HG02852 (cell line): ENCODE results near the gene DUS3L.
"Not testable (repeated sequence)": the region's sequence is repeated elsewhere in the genome, so short reads cannot be mapped to it uniquely, and the experiment has no call there.

ENCODE experiments used
- ATAC-seq: cut with Tn5 transposase; IDR thresholded peaks from one replicate; pipeline ENCODE4 v1.9.1; 2021; ENCODE audit warnings: mild to moderate bottlenecking, moderate library complexity; ENCODE audit not compliant: unreplicated experiment

Gene DUS3L

DNA sequence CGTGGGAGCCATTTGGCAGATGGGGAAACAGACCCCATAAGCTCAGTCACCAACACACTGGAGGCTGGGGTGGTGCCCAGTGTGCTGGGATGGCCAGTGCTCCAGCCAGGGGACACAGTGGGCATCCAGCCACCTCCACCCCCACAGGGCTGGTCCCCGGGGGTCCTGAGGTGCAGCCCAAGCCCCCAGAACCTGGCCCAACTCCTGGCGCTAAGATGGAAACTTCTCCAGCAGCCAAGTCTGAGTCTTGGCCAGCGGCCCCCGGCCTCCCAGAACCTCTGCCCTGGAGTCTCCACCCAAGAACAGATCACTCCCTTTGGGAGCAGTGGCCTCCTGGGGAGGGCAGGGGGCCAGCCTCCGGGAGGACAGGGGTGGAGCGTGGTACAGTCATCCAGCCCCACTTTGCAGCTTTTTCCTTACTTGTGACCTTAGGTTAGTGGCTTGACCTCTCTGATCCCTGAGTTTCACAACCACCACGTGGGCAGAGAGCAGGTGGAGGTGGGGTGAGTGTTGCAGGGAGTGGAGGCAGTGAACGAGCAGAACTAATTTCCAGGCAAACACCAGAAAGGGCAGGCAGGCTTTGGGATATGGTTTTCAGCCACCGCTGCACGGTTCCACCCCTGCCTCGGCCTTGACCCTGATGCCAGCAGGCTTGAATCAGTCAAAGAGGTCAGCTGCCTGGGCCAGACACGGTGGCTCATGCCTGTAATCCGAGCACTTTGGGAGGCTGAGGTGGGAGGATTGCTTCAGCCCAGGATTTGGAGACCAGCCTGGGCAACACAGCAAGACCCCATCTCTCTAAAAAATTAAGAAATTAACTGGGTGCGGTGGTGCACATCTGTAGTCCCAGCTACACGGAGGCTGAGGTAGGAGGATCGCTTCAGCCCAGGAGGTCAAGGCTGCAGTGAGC lies 9.7 kb upstream of the DUS3L start:
- no peak for ATAC-seq

DNA sequence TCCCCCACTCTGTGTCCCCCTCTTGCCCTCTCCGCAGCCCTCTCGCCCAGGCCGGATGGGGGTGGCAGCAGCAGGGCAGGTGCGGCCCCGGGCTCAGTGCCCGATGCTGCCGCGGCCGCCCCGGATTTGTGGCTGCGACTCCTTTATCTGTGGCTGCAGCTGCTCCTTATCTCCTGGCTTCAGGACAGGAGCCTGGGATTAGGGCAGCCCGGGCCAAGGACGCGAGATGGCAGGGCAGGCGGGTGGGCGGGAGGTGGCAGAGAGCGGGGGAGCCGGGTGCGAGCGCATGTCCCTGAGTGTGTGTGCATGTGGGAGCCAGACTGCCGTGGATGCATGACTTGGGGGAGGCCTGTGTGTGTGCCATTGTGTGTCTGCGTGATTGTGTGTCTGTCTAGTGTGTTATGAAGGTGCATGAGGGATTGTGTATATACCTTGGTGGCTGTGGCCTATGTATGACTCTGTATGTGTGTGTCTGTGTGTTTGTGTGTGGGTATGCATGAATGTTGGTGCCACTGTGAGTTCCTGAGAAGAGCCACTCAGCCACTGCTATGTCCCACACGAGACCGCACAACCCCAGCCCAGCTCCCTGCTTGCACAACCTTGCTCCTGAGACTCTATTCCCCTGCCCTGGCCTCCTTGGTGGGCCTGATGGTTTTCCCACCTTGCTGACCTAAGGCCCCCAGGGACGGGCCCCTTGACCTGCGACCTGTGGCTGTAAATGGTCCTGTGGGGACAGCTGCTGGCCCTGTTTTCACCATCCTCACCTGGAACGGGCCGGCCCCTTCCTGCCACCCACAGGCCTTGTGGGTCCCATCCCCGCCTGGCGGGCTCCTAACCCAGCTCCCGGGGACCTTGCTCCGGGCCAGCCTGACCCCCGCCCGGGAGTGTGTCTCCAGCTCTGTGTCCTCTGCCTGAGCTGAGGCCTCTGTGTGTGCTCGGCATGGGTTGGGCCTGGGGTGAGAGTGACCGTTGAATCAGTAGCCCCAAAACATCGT lies 8.6 kb upstream of the DUS3L start:
- no peak for ATAC-seq

DNA sequence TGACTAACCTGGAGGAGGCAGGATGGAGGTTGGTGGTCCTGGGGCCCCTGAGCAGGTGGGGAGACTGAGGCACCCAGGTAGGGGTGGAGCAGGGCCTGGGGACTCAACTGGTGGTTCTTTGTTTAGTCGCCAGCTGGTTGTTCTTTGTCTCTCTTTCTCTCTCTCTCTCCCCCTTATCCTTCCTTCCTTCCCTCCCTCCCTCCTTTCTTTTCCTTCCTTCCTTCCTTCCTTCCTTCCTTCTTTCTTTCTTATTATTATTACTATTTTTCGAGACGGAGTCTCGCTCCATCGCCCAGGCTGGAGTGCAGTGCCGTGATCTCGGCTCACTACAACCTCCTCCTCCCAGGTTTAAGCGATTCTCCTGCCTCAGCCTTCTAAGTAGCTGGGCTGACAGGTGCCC lies 7.3 kb upstream of the DUS3L start:
- ATAC-seq: no peak

DNA sequence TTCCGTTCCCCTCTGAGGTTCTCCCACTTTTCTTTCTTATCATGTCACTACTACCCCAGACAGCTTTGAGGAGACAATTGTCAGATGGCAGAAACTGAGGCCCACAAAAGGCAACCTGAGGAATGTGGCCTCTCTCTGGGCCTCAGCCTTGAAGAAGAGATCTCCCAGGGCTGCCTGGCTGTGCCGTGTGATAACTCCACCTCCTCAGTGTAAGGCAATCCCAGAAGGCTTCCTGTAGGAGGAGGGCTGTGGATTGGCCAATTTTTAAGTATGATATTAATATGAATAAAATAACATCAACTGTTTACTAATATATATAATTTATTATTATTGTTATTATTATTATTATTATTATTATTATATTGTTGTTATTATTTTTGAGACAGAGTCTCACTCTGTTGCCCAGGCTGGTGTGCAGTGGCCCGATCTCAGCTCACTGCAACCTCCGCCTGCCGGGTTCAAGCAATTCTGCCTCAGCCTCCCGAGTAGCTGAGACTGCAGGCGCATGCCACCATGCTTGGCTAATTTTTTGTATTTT lies 4.5 kb upstream of the DUS3L start:
- ATAC-seq: no peak

DNA sequence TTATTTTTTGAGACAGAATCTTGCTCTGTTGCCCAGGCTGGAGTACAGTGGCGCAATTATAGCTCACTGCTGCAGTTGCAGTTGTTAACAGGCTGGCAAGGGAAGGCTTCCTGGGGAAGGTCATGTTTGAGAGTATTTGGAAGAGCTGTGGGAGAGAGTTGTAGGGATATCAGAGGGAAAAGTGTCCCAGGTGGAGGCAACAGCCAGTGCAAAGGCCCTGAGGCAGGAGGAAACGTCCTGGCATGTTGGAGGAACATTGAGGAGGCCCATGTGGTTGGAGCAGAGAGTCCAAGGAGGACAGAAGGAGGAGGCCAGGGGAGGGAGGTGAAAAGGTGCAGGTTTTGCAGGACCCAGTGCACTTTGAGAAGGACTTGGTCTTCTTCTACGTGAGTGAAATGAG lies 2.2 kb upstream of the DUS3L start:
- no peak for ATAC-seq

DNA sequence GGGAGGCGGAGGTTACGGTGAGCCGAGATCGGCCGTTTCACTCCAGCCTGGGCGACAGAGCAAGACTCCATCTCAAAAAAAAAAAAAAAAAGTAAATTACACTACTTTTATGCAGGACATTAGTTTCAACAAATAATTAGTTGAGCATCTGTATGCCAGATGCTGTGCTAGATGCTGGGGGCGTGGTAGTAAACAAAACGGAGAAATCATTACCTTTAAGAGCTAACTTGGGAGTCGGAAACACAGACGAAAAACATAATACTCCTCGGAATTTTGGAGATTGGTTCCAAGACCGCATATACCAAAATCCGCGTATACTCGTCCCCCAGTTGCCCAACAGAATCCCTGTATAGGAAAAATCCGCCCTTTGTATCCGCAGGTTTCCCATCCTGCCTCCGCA lies 1.3 kb upstream of the DUS3L start:
- ATAC-seq: no peak

DNA sequence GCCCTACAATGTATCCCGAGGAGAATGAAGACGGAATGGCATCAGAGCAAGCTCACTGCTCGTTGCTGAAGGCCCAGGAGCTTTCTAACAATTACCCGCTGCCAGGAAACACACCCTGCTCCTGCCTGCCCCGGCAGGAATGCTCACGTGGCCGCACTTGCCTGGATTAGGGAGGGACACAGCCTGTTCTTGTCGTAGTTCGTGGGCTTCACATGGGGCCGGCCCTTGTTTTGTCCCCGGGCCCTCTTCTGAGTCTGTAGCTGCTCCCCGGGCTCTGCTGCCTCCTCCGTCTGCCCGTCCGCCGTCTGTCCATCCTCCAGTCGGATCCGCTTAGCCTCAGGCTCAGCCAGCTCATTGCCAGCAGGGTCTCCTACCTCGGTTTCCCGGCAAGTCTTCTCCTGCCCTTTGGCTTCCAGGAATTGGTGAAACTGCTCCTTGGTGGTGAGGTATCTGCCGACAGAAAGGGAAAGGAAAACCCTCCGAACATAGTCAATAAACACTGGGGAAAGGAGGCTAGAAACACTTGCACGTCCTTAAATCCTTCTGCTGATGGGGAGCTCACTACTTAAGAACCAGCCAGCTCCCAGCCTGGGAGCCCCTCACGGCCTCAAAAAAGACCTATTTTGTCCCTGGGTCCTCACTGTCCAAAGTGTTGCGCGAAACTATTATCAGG lies 941 bp downstream of the DUS3L start:
- ATAC-seq: no peak

DNA sequence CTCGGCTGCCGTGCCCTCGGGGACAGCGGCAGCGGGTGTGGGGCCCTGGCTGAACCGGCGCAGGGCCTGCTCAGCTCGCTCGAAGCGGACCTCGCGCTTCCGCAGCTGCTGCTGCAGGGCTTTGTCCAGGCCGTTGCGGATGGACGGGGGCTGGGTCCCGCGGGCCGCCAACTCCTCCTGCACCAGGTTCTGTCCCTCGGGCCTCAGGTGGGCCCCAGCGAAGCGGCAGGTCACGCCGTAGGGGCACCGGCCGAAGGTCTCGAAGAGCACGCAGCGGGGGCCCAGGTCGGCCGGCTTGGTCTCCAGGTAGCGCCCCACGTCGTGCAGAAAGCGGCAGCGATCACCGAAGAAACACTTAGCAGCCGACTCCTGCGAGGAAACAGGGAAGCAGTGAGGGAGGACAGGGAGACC lies 1.6 kb downstream of the DUS3L start:
- ATAC-seq: no peak

DNA sequence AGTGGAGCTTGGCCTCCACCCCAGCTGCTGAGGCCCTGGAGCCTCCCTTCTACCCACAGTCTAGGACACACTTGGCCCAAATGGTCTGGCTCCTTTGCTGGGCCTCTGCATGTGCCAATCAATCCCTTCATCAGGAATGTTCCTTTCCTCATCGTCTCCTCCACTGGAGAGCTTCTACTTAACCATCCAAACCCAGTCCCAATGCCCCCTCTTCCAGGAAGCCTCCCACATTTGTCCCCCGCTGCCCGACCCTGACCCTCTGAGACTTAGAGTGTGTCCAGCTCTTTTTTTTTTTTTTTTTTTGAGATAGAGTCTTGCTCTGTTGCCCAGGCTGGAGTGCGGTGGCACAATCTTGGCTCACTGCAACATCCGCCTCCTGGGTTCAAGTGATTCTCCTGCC lies 2.5 kb downstream of the DUS3L start:
- no peak for ATAC-seq

DNA sequence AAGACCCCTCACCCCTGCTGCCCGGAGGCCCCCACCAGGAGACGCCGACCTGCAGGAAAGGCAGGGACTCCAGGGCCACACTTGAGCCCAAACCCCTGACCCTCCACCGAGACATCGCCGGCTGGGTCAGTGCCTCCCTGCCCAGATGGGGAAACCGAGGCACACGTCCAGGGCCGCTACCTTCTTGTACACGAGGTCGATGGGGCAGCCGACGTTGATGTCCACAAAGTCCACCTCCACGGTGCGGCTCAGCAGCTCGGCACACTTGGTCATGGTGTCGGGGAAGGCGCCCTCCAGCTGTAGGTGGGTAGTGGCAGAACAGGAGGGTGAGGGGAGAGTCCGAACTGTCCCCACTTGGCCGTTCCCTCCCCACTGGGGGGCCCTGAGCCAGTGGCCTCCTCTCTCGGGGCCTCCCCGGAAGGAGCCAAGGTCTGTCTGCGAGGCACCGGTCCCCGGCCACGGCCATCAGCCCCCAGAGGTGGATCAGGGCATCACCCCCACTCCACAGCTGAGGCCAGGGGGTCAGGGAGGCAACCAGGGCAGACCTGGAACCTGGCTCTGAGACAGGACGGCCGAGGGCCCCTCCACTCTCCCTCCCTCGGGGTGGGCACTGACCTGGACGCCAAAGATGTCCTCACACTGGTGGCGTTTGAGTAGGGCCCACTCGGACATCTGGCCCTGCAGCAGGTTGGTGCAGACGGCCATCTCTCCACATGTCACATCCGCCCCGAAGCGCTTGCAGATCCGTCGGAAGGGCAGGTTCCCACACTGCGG lies 3.4 kb downstream of the DUS3L start:
- no peak for ATAC-seq

DNA sequence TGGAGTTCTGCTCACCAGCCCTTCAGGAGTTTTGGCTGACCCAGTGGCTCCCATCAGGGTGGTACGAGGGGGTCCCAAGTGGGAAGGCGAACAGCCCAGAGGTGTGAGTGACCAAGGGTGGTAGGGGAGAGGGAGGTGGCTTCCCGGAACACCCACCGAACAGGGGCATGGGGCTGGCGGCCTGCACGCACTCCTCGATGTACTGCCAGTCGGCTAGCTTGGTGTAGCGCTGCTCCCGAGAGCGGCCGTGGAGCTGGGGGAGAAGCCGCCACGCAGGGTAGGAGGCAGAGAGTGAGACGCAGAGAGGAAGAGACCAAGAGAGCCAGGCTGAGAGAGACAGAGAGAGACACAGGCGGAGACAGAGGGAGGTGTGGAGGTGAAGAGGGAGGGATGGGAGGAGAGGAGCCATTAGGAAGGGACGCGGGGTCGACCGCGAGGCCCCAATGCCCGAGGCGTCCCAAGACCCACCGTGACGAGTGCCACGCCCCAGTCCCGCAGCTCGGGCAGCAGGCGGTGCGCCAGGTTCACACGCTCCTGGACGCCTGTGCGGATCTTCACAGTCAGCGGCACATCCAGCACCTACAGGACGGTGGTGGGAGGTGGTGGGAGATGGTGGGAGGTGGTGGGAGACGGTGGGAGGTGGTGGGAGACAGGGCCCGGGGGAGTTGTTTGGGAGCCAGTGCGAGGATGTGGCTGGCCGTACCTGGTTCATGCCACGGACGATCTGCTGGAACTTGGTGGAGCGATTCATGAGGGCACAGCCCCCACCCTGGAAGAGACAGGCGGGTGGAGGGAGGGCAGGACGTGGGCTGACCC lies 4.2 kb downstream of the DUS3L start:
- no peak for ATAC-seq

DNA sequence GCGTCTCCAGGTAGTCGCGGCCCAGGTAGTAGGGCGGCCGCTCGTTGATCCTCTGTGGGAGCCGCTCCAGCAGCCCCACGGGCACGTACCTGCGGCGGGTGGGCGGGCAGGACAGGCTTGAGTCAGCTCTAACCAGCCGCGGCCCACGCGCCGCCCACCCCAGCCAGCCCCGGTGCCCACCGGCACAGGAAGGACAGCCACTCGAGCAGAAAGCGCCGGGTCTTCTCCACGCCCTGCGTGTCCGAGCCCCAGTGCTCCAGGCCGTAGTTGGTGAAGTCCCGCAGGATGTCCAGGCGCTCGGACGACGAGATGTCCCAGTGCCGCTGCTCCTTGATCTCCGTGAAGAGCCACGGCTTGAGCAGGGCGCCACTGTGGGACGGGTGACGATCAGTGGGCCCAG lies 5.5 kb downstream of the DUS3L start:
- ATAC-seq: no peak

DNA sequence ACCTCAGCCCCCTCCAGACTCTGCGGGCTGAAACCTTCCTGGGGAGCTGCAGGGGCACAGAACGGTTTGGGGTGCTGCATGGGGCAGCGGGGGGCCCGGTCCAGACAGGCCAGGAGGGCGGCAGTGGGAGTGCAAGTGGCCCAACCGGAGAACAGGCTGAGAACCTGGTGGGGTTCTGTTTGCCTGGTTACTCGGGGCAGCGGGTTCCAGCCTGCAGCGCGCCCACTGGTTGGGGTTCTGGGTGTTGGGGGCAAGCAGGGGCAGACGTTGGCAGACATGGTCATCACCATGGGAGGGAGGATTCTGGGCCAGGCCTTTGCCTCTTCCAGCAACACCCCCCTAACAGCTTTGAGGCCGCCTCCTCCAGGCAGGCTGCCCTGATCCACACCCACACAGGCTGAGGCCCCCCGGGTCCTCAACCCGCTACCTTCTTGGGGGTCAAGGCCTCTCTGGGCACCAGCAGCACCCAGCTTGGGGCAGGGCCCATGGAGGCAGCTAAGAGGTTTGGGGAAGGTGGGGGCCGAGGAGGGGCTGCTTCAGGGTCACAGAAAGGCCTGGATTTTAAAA lies 6.3 kb downstream of the DUS3L start, which contains the start of gene PRR22:
PRR22 (minus strand) TSS at position 166 of the 567 bp plus-strand sequence; CDS start at position 80, 86 bp downstream.
- no peak for ATAC-seq

DNA sequence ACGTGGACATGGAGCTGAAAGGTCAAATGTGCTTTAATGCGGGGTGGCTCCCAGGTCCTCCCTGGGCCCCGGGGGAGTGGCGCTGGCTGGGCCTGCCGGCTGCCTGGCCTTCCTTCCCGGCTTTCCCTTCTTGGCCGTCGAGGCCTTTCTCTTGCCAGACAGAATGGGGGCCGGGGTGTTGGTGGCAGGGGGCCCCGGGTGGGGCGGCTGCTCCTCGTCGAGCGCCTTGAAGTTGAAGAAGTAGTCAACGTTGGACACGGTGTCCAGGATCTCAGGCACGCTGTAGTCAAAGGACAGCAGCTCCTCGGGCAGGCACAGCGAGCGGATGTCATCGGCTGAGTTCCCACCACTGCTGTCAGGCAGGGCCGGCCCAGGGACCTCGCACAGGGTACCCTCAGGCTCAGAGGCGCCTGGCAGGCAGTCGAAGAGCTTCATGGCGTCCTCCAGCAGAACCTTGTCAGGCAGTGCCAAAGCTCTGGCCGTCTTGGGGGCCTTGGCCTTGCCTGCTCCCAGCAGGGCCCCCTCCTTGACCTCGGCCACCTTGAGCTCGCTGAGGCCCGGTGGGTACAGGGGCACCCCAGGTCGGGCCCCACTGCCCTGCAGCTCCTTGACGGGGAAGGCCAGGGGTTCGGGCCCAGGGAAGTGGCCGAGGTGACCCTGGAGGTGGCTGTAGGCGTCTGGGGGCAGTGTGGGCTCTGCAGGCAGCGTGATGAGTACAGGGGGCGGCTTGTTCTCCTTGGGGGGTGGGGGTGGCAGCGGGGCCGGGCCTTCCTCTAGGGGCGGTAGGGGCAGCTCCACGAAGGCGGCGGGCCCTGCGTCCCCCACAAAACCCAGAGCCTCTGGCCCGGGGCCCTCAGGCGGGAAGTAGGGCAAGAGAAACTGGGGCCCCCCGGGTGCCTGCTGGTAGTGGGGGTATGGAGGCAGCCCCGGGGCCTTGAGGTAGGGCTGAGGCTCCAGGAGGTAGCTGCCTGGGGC lies 7.7 kb downstream of the DUS3L start:
- no peak for ATAC-seq

DNA sequence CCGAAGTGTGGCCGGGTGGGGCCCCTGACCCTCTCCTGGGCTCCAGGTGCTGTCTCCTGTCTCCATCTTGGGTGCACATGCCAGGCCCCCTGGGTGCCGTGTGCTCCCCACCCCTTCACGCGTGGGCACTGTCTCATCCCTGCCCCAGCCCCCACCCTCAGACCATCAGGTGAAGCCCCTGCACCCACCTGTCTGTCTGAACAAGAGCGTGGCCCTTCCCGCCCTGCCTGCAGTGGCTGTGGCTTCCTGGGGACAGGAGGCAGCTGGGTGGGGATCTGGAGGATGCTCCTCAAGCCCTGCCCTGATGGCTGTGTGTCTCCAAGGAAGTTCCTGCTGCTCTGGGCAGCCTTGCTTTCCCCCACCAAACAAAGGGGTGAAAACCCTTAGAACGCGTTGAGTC lies 8.6 kb downstream of the DUS3L start:
- no peak for ATAC-seq

DNA sequence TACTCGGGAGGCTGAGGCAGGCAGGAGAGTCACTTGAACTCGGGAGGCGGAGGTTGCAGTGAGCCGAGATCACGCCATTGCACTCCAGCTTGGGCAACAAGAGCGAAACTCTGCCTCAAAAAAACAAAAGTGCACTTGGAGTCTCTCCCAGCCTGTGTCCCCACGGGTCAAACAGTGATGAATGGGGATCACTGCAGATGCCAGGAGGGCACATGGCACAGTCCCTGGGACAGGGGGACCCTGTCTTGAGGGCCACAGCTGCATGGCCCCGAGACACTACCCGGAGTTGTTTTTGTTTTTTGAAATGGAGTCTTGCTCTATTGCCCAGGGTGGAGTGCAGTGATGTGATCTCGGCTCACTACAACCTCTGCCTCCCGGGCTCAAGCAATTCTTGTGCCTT lies 10.0 kb downstream of the DUS3L start:
- ATAC-seq: not testable (repeated sequence)

DNA sequence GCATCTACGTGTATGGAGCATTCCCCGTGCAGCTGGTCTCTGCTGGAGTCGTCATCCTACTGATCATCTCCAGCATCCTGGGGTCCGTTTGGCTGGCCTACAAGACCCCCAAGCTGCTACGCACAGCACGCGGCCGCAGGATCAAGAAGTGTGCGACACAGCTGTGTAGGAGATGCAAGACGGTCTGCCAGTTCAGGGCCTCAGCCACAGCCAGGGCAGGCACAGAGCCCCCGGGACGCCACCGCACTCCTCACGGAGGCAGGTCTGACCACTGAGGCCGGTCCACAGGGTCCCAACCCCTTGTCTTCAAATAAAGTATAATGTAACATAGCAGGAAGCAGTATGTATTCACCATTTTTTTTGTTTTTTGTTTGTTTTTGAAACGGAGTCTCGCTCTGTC lies 12.6 kb downstream of the DUS3L start:
- ATAC-seq: no peak
